Measurements from ENCODE around the gene DDX51. TPM values are rescaled to one million over a fixed set of nuclear protein-coding genes. Genes with fewer than 3 reads are reported as not detected.

The DDX51 gene
- total RNA-seq, 1 donor from 2014 or later, result 4.3 TPM

GRCh38 chr12:132143336-132144071 is 615 bp downstream of the DDX51 start:
- Histone ChIP-seq H3K4me3 (peak overlapping the region; percentile 97 to 99), H3K36me3 (peaks cover 45 to 52% of the 10 kb centered on the region in 2 donors), H3K9me3 (no peaks in the 10 kb centered on the region), H3K27ac (peak overlapping the region; percentile 52 to 64), H3K27me3 (no peaks in the 10 kb centered on the region), H3K4me1 (peaks cover 4 to 16% of the 10 kb centered on the region in 2 donors)
- intact Hi-C loops (cut with DNase I), result loop anchor here (2.0 to 10.0 kb wide), 5 partner anchors 59 to 567 kb away; partner anchors contain the start of genes PGAM5, SFSWAP and ULK1
- TF ChIP-seq CTCF (IDR thresholded peaks at IDR 0.05), result no peak
- peak in 1 of 2 donors; percentile 61 for DNase-seq (ENCODE audit: low spot score in 2 of 2)

DNA sequence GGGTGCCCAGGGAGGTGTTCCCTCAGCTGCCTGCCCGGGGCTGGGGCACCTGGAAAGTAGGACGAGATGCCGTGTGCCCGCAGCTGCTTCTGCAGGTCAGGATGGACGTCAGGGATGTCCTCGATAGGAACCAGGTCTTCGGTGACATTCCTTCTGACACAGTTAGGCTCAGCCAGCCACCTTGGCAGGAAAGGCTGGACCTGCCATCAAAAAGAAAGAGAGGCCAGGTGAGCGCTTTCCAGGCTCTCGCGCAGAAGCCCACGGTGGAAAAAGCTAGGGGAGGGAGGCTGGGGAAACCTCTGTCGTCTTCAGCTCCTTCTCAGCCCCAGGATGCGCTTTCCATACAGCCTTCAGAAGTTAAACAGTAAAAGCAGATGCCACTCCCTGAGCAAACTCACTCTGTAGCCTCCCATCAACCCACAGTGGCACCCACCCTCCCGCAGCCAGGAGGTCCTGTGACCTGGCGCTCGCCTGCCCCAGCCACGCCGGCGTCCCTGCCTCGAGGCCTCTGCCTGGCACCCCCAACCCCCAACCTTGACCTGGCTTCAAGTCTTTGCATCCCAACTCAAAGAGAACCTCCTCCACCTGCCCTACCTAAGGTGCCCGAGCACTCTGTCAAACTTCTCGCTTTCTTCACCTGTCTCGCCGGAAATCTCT is 1.3 kb downstream of the DDX51 start:
- no peak for DNase-seq (ENCODE audit: low spot score in 2 of 2)
- H3K4me1 ChIP-seq, result peaks cover 4 to 16% of the 10 kb centered on the region in 2 donors

DNA sequence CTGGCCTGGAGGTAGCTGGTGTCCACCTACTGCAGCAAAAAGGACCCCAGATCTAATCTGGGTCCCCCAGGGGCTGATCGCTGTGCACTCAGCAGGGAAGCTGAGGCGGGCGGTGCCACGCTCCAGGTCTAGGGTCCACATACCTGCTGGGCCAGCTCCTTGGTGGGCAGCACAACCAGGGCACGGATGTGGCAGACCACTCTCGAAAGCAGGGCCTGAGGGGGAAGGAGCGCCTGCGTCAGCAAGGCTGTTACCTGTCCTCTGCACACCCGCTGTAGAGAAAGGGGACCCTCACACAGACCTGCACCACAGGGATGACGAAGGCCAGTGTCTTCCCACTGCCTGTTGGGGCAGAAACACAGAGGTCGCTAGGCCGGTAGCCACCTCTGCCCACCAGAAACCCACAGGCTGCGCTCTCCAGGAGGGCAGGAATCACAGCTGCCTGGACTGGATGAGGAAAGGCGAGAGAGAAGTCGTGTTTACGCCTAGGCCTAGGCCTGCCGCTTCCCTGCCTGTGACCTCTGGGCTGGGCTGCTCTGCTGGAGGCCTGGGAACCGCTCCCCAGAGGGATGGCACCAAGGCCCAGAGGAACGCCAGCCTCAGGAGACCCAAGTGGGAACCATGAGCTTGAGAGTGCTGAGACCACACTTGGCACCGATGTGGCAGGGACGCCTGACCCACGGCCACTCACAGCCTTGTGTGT is 2.0 kb downstream of the DDX51 start:
- Histone ChIP-seq H3K27ac (no peak overlapping the region), H3K36me3 (peaks cover 35 to 42% of the 10 kb centered on the region in 2 donors), H3K4me3 (peak overlapping the region in 1 of 2 donors; percentile 97), H3K27me3 (no peaks in the 10 kb centered on the region), H3K9me3 (no peaks in the 10 kb centered on the region), H3K4me1 (peaks cover 4 to 16% of the 10 kb centered on the region in 2 donors)
- intact Hi-C loops (cut with DNase I), result loop anchor here (10.0 kb wide), 2 partner anchors 247 to 427 kb away; partner anchors contain the start of genes SFSWAP and ULK1
- TF ChIP-seq CTCF (IDR thresholded peaks at IDR 0.05), result no peak
- DNase-seq (ENCODE audit: low spot score in 2 of 2), result no peak

More for the DNA sequence above, 1.3 kb downstream of the DDX51 start:
- Histone ChIP-seq H3K36me3 (peaks cover 39 to 47% of the 10 kb centered on the region in 2 donors), H3K9me3 (no peaks in the 10 kb centered on the region), H3K27me3 (no peaks in the 10 kb centered on the region), H3K4me3 (peak overlapping the region; percentile 97 to 99), H3K27ac (no peak overlapping the region)
- TF ChIP-seq CTCF (IDR thresholded peaks at IDR 0.05), result no peak
- intact Hi-C loops (cut with DNase I), result loop anchor here (10.0 kb wide), 2 partner anchors 248 to 428 kb away; partner anchors contain the start of genes SFSWAP and ULK1

DNA sequence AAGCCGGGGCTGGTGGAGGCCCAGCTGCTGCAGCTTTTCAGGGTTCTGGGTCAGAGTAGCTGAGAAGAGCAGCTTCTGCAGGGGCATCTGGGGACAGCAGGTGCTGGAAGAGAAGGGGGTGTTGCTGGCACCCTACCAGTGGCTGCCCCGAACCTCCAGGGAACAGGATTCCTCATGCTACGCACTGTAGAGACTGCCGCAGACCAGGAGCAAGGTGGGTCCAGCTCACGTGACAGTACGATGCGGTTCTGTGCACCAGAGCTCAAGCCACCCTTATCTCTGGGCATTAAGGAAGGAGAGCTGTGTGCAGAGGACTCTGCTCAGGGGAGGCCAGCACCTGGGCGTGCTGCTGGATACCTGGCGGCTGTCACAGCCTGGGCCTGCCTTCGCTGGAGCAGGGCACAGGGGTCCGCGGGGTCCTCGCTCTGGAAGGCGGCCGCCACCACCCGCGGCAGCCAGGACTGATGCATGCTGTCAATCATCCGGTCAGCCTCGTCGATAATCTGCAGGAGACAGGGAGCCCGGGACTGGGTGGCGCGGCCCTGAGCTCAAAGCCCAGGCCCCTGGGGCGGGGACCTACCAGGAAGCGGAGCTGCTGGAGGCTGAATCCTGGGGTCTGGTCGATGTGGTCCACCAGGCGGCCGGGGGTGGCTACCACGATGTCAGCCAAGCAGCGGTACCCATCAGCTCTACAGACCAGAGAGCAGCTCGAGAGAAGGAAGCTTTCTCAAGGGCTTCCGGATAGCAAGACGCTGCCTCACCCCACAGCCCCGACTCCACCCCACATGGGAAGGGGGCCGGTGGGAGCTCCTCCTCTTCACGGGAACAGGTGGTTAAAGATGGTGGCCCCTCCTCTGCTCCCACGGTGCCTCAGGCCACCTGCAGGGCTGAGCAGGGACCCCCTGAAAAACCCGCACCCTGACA is 2.9 kb downstream of the DDX51 start:
- H3K36me3 ChIP-seq, result peaks cover 35 to 41% of the 10 kb centered on the region in 2 donors
- no peaks in the 10 kb centered on the region for H3K9me3 ChIP-seq
- no peak overlapping the region for H3K27ac ChIP-seq
- no peak for TF ChIP-seq CTCF (IDR thresholded peaks at IDR 0.05)
- no peak for DNase-seq (ENCODE audit: low spot score in 2 of 2)
- peaks cover 4 to 16% of the 10 kb centered on the region in 2 donors for H3K4me1 ChIP-seq
- no peaks in the 10 kb centered on the region for H3K27me3 ChIP-seq
- intact Hi-C loops (cut with DNase I), result loop anchor here (10.0 kb wide), 2 partner anchors 246 to 426 kb away; partner anchors contain the start of genes SFSWAP and ULK1
- no peak overlapping the region for H3K4me3 ChIP-seq

Measured in ascending aorta (tissue), 2 donors.